Ovary (tissue), 9 donors: ENCODE results near the gene NOTCH4. TPM values are rescaled to one million over a fixed set of nuclear protein-coding genes. Genes with fewer than 3 reads are reported as not detected.
A peak's percentile ranks its signal among the peaks of the same experiment; 100 is the strongest.

Source experiments
- DNase-seq, 5 donors: peaks; one replicate each; pipeline ENCODE4 v3.0.0-alpha.2; 2019 to 2020
- H3K27ac ChIP-seq, 2 donors: fragments of 200-600 bp; one replicate each; pipeline versions ENCODE4 v1.5.1 to v1.8.0; 2019 to 2022
- H3K27me3 ChIP-seq: fragments of 200-600 bp; one replicate; pipeline ENCODE4 v1.8.0; 2022
- H3K36me3 ChIP-seq: fragments of 200-600 bp; sonication (generic); one replicate; pipeline ENCODE4 v1.5.1; 2019
- H3K4me1 ChIP-seq: one replicate; pipeline ENCODE4 v1.8.1; 2013; ENCODE audit warnings: mild to moderate bottlenecking, moderate library complexity; ENCODE audit not compliant: insufficient read depth
- H3K4me3 ChIP-seq: fragments of 200-600 bp; sonication (generic); one replicate; pipeline ENCODE4 v1.5.1; 2017
- H3K9me3 ChIP-seq, 2 donors: fragments of 200-600 bp in 1 of 2; sonication (generic) in 1 of 2; one replicate each; pipeline versions ENCODE4 v1.5.1 to v1.8.1; 2013 to 2019; ENCODE audit warnings: mild to moderate bottlenecking in 1 of 2, moderate library complexity in 1 of 2
- EP300 ChIP-seq: sonication (generic); formaldehyde crosslinking; IDR thresholded peaks from one replicate; pipeline ENCODE4 v1.6.1; 2017; ENCODE audit warnings: antibody characterized with exemption
- POLR2A ChIP-seq: fragments of 450-650 bp; IDR thresholded peaks from one replicate; pipeline ENCODE4 v1.6.1; 2017; ENCODE audit warnings: antibody characterized with exemption, mild to moderate bottlenecking, moderate library complexity
- WGBS, 3 donors: extraction: QIAGEN DNeasy Blood & Tissue Kit in 1 of 3; methylation state at CpG; one replicate each; pipeline versions ENCODE4 v1.1.5 to v1.1.7; 2013 to 2017; 5-methylcytosine and 5-hydroxymethylcytosine counted together
- intact Hi-C, 4 donors: fragments of 100-400 bp; cut with DNase I; formaldehyde crosslinking; loops; one replicate each; pipeline versions ENCODE4 v1.11.0 to v1.15.1; 2022 to 2023
- polyA plus RNA-seq, 2 donors: library from polyadenylated mRNA; stranded (reverse); fragments of 200-250 nt in 1 of 2; fragments of 350-450 nt in 1 of 2; fragmentation: Illumina TruSeq in 1 of 2; extraction: RNeasy Lipid Tissue Mini Kit (QIAGEN cat#74804) in 1 of 2; gene quantifications; one replicate each; pipeline ENCODE4 v1.2.3, GENCODE V29; 2013 to 2014
- total RNA-seq, 7 donors: library from RNA; depleted of rRNA in 2 of 7; stranded (reverse); fragments of >200 nt in 2 of 7; fragmentation: NEBNext Ultra II Directional in 3 of 7; extraction: Animal tissue kit (Norgen Biotek cat#: 25700) in 3 of 7; gene quantifications; one replicate each; pipeline versions ENCODE4 v1.1.0 to v1.2.4, GENCODE V29; 2016 to 2023
- TF ChIP-seq, protein P1 (sequence below), 3 donors: fragments of 450-650 bp in 2 of 3; fragments of 200-600 bp in 1 of 3; IDR thresholded peaks; one replicate each; pipeline versions ENCODE4 v1.5.1 to v1.8.0; 2016 to 2022; ENCODE audit warnings: antibody characterized with exemption in 3 of 3, mild to moderate bottlenecking in 1 of 3
- donor health status: DM: no; HTN: no; CAD: no; lungs with moderate emphysema.
- donor health status: DM: no; HTN: no; CAD: no.
- donor health status: Bipolar disorder and iron deficiency.
- donor health status: DM: yes; HTN: yes; CAD: no.
- donor health status: DM: no; HTN: no; CAD: no.
- donor health status: DM: yes; HTN: yes; CAD: no.

The NOTCH4 gene
- total and polyA plus RNA-seq, 9 donors, result 7.2 to 21.2 (median 12.4) TPM

DNA sequence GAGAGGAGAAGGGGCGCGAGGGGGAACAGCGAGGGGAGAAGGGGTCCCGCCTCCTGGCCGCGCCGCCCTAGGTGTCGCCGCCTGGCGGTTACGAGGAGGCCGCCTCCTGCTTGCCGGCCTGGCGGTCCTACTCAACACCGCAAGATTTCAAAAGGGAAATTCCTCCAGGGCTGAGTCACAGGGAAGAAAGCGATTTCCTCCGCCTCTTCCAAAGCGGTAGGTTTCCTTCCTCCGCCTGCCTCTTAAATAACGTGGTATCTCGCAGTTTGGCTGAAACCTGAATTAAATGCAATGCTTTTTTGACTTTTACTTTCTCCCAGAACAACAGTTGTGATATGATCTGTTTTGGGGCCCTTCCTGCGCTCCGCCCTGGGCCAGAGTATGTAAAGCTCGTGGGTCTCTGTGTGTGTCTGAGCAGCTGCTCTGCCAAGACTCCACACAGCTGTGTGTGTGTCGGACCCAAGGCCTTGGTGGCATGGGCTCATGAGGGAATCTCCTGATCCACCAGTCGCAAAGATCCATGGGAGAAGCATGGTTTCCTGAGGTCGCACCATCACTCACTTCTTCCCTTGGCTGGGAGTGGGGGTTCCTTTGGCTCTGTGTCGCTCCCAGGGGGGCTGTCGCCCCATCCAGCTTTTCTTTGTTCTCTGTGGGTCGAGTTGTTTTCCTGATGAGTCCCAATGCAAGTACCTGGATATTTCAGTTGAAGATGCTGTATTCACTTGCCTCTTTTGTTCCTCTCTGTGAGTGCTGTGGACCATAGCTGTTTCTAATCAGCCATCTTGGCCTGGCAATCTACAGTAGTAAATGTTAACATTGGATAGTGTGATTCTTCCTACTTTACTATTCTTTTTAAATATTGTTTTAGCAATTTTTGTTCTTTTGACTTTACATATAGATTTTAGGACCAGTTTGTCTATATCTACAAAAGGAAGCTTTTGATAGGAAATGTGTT lies 31.6 kb upstream of the NOTCH4 start:
- TF ChIP-seq POLR2A, result no peak
- TF ChIP-seq, protein P1, sequence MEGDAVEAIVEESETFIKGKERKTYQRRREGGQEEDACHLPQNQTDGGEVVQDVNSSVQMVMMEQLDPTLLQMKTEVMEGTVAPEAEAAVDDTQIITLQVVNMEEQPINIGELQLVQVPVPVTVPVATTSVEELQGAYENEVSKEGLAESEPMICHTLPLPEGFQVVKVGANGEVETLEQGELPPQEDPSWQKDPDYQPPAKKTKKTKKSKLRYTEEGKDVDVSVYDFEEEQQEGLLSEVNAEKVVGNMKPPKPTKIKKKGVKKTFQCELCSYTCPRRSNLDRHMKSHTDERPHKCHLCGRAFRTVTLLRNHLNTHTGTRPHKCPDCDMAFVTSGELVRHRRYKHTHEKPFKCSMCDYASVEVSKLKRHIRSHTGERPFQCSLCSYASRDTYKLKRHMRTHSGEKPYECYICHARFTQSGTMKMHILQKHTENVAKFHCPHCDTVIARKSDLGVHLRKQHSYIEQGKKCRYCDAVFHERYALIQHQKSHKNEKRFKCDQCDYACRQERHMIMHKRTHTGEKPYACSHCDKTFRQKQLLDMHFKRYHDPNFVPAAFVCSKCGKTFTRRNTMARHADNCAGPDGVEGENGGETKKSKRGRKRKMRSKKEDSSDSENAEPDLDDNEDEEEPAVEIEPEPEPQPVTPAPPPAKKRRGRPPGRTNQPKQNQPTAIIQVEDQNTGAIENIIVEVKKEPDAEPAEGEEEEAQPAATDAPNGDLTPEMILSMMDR (IDR thresholded peaks at IDR 0.05), result peak; percentile 51 to 65 (median 64)
- no peak for TF ChIP-seq EP300
- 6 to 10% (median 6%) methylated on average over 30 of the region's 30 CpGs for WGBS, 3 donors
- Histone ChIP-seq H3K27me3 (no peaks in the 10 kb centered on the region), H3K36me3 (no peaks in the 10 kb centered on the region), H3K9me3 (no peaks in the 10 kb centered on the region), H3K4me3 (peak overlapping the region; percentile 40), H3K27ac (peak overlapping the region; percentile 74 to 87), H3K4me1 (peaks cover 1% of the 10 kb centered on the region)
- intact Hi-C loops, result no loop called here
- peak; percentile 77 to 86 (median 81) for DNase-seq

GRCh38 chr6:32254761-32255198 lies 30.9 kb upstream of the NOTCH4 start:
- peak in 4 of 5 donors; percentile 35 to 64 (median 44) for DNase-seq
- peak overlapping the region; percentile 74 to 87 for H3K27ac ChIP-seq

DNA sequence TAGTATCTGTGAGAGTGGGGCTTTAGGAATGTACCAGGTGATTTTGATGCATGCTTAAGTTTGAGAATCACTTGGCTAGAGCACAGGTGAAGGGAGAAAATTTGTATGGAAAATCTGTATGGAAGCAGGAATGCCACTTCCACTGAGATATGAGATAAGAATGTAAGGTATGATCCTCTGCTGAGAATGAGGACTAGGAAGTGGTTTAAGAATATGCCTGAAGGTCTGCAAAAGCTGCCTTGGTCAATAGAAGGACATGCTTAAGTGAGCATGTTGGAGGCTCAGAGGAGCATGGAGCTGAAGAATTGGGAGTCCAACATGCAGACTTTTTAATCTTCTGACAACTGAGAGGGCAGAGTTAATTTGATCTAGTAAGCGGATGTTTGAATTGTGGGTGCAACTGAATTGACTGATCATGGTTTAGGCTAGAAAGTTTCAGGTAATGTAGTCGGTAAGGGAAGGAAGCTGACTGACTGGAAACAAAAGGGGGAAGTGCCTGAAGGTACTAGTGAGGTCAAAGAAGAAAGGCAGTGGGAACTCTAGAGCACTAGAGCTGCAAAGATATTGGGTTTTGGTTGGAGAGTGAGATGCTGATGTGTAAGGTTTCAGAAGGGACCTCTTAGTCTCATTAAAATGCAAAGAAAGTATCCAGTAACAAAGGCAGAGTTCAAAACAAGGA lies 28.6 kb upstream of the NOTCH4 start:
- Histone ChIP-seq H3K27me3 (no peaks in the 10 kb centered on the region), H3K9me3 (no peaks in the 10 kb centered on the region), H3K27ac (no peak overlapping the region), H3K36me3 (no peaks in the 10 kb centered on the region), H3K4me3 (no peak overlapping the region), H3K4me1 (peaks cover 1% of the 10 kb centered on the region)
- no peak for DNase-seq
- 30 to 67% (median 32%) methylated on average over 2 of the region's 2 CpGs for WGBS, 3 donors
- intact Hi-C loops, result no loop called here
- TF ChIP-seq POLR2A, result no peak
- no peak for TF ChIP-seq EP300
- TF ChIP-seq, protein P1 (IDR thresholded peaks at IDR 0.05), result no peak

More at GRCh38 chr6:32254761-32255198, 30.9 kb upstream of the NOTCH4 start:
- Histone ChIP-seq H3K4me3 (peak overlapping the region; percentile 40), H3K36me3 (no peaks in the 10 kb centered on the region), H3K4me1 (peaks cover 1% of the 10 kb centered on the region), H3K9me3 (no peaks in the 10 kb centered on the region), H3K27me3 (no peaks in the 10 kb centered on the region)
- WGBS, 3 donors, result 6 to 7% (median 7%) methylated on average over 12 of the region's 12 CpGs
- intact Hi-C loops, result no loop called here
- TF ChIP-seq EP300 (no peak), POLR2A (no peak)
- TF ChIP-seq, protein P1 (IDR thresholded peaks at IDR 0.05), result no peak

GRCh38 chr6:32249262-32249661 lies 25.4 kb upstream of the NOTCH4 start:
- Histone ChIP-seq H3K4me1 (no peaks in the 10 kb centered on the region), H3K27ac (no peak overlapping the region), H3K36me3 (no peaks in the 10 kb centered on the region), H3K27me3 (no peaks in the 10 kb centered on the region), H3K4me3 (no peak overlapping the region), H3K9me3 (no peaks in the 10 kb centered on the region)
- DNase-seq, result no peak
- WGBS, 3 donors, result 64 to 85% (median 78%) methylated on average over 2 of the region's 2 CpGs
- TF ChIP-seq POLR2A (no peak), EP300 (no peak)
- TF ChIP-seq, protein P1 (IDR thresholded peaks at IDR 0.05), result no peak
- intact Hi-C loops, result loop anchor here in 3 of 4 donors (5.0 to 10.0 kb wide), 3 partner anchors 163 to 173 kb away; no protein-coding TSS in a partner anchor
